Measurements from ENCODE around the gene SRSF12.
"Not testable (repeated sequence)": the region's sequence is repeated elsewhere in the genome, so short reads cannot be mapped to it uniquely, and the experiment has no call there.

The SRSF12 gene

GRCh38 chr6:89069536-89070163 is 48.2 kb downstream of the SRSF12 start:
- no peak for DNase-seq

GRCh38 chr6:89068695-89069094 is 49.2 kb downstream of the SRSF12 start:
- DNase-seq = no peak

GRCh38 chr6:89067796-89068195 is 50.1 kb downstream of the SRSF12 start:
- DNase-seq = no peak

DNA sequence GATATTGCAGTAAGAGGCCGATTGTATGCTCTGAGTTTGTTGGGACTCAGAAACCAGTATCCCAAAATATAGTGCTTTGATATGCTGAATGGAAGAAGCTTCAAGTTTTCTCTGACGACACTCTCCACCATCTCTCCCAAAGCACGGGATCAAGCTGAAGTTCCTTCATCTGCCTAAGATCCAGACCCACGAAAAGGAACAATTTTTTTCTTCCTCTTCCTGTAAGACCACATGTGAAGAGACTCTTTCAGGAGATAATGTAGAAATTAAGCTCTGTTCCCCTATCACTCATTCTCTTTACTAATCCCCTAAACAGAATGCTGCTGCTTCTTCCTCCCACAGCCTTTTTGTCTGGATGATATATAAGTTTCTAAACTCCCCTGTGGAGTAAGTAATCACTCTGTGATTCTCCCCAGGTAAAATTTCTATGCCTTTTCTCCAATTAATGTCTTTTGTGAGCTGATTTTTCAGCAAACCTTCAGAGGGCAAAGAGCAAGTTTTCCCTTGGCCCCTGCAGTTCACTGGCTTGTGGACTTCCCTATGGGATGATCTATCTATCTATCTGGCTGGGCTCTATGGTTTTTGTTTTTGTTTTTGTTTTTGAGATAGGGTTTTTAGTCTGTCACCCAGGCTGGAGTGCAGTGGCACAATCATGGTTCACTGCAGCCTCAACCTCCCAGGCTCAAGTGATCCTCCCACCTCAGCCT is 50.8 kb downstream of the SRSF12 start:
- DNase-seq = no peak

DNA sequence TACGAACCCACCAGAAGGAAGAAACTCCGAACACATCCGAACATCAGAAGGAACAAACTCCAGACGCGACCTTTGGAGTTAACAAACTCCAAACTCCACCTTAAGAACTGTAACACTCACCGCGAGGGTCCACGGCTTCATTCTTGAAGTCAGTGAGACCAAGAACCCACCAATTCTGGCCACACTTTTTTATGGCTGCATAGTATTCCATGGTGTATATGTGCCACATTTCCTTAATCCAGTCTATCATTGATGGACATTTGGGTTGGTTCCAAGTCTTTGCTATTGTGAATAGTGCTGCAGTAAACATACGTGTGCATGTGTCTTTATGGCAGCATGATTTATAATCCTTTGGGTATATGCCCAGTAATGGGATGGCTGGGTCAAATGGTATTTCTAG is 51.8 kb downstream of the SRSF12 start:
- not testable (repeated sequence) for DNase-seq

DNA sequence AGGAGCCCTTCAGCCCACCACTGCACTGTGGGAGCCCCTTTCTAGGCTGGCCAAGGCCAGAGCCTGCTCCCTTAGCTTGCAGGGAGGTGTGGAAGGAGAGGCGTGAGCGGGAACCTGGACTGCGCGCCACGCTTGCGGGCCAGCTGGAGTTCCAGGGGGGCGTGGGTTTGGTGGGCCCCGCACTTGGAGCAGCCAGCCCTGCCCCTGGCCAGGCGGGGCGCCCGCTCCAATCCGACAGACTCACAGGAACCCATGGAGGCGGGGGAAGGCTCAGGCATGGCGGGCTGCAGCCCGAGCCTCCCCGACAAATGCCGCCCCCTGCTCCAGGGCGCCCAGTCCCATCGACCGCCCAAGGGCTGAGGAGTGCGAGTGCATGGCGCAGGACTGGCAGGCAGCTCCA is 52.9 kb downstream of the SRSF12 start:
- DNase-seq = not testable (repeated sequence)

DNA sequence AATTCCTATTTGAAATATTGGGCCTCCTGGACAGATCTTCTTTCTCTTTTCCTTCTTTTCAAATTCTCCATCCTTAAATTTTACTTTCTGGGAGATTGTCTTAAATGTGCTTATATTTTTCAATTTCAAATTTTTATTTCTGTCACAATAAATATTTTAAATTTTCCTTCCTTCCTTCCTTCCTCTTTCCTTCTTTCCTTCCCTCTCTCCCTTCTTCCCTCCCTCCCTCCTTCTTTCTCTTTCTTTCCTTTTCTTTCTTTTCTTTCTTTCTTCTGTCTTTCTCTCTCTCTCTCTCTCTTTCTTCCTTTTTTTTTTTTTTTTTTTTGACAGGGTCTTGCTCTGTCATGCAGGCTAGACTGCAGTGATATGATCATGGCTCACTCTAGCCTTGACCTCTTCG is 54.0 kb downstream of the SRSF12 start:
- DNase-seq = no peak

GRCh38 chr6:89059227-89059626 is 58.6 kb downstream of the SRSF12 start:
- no peak for DNase-seq

DNA sequence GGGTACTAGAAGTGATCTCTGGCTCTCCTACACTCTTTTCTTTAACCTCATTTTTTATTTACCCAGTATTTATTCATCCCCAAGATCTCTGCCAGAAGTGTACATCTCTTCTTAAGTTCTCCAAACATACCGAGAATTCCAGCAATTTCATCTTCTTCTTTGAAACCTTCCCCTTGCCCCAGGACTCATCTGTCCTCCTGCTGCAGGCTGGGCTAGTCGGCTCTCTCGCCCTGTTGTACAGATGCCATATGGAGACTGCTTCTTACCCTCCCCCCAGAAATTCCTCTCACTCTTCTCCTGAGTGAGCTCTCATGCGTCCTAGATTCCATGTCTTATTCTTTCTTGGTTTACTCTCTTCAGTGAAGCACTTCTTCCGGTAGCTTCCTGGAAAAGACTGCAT is 59.2 kb downstream of the SRSF12 start:
- DNase-seq = no peak

DNA sequence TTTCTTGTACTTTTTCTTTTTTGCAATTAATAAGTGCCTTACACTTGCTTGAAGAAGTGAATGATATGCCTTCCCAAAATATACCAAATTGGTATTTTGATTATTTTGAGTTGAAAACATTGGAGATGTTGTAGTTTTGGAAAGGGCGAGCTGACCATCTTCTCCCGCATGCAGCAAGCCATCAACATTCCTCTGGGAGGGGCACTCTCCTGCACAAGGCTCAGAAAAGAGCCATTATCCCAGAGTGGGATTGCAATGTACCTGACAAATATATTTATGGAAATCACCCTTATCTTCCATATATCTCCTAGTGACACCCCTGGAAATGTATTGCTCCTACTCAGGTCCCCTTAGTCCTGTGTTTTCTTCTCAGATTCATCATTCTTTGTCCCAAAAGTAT is 60.1 kb downstream of the SRSF12 start:
- DNase-seq = no peak

- no peak for DNase-seq
Observed at GRCh38 chr6:89054208-89054607, 63.7 kb downstream of the SRSF12 start.

- DNase-seq = no peak
Observed at GRCh38 chr6:89051676-89052075, 66.2 kb downstream of the SRSF12 start.

- DNase-seq = no peak
Observed at GRCh38 chr6:89050697-89051096, 67.2 kb downstream of the SRSF12 start.

DNA sequence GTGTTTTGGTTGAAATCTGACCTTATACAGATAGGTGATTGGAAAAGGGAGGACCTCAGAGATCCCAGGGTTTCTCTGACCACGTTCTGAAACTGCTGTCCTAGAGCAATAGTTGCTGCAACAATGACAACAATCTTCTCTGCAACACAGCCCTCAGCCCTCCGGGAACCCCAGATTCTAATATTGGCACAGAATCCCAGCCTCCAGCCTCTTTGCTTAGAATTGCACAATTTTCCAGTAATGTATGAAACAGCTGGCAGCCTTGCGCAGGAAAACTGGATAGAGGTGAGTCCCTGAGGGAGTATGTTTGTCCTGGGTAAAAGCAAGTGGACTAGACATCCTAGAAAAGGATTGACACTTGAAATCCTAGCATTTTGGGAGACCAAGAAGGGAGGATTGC is 67.7 kb downstream of the SRSF12 start:
- DNase-seq = no peak

- no peak for DNase-seq
Observed at GRCh38 chr6:89048985-89049384, 68.9 kb downstream of the SRSF12 start.

DNA sequence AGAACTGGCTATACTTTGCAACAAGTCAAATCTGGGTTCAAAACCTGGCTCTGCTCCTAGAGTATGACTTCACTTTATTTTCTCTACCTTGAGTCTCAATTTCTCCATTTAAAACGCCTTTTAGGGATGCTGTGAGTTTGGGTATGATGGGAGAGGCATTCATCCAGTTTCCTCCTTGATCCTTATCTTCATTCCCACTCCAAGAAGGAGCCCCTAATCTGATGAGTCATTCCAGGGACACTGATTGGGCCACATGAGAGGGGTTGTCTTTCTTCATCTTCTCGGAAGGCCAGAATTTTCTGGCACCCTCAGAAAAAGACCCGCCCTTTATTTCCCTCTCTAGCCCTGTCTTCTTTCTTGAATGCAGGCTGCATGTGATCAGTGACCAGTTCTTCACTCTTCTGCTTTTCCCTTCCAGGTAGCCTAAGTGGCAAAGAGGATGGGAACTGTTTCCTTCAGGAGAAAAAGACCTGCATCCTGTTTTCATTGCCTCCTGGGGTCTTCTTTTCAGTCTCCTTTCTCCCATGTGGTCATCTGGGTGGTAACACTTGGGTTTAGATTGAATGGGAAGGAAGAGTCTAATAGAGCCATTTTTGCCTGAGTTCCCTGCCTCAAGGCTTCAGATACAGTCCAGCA is 69.5 kb downstream of the SRSF12 start:
- DNase-seq = no peak

- no peak for DNase-seq
Observed at GRCh38 chr6:89047473-89047872, 70.4 kb downstream of the SRSF12 start.

Data from stimulated activated CD4-positive, alpha-beta T cell treated with anti-CD3 and anti-CD28 coated beads, Interleukin-15, amount 100 ng/mL, for 24 hours (primary cell).